PC-9 (cell line): ENCODE results near the gene ZNF700. TPM values are rescaled to one million over a fixed set of nuclear protein-coding genes. Genes with fewer than 3 reads are reported as not detected.

Experiments used
- BruUV-seq: library from RNA; stranded (reverse); fragments of 400-500 nt; replicated peaks from 2 replicates; lab custom pipeline; 2021; lab: Mats Ljungman, UMichigan
- CTCF ChIA-PET: fragments of 300-600 bp; sonication (Branson Sonifier 250); formaldehyde crosslinking; loops from one replicate; lab custom pipeline; 2022; ENCODE audit warnings: antibody characterized with exemption; lab: Charles Lee
- POLR2A ChIA-PET: fragments of 300-600 bp; sonication (Branson Sonifier 250); formaldehyde crosslinking; loops from one replicate; lab custom pipeline; 2022; ENCODE audit warnings: antibody characterized with exemption; ENCODE audit not compliant: unreplicated experiment; lab: Charles Lee
- DNase-seq, 2 experiments: peaks; one replicate each; pipeline versions ENCODE4 v3.0.0 to v3.0.0-alpha.2; 2015 to 2022; ENCODE audit warnings: mixed read lengths in 1 of 2
- H2AFZ ChIP-seq: fragments of 200-600 bp; sonication (generic); 2 replicates; pipeline ENCODE4 v1.8.1; 2017; ENCODE audit warnings: antibody characterized with exemption
- H3F3A ChIP-seq: fragments of 200-600 bp; sonication (generic); 2 replicates; pipeline ENCODE4 v1.8.1; 2017; ENCODE audit warnings: antibody characterized with exemption, mild to moderate bottlenecking, low read depth; ENCODE audit not compliant: insufficient read depth
- H3K27ac ChIP-seq: fragments of 200-600 bp; sonication (generic); 2 replicates; pipeline ENCODE4 v1.6.1; 2016; ENCODE audit warnings: mixed run types
- H3K27me3 ChIP-seq: fragments of 200-600 bp; sonication (generic); 2 replicates; pipeline ENCODE4 v1.6.1; 2016; ENCODE audit warnings: low read depth, mixed run types; ENCODE audit not compliant: insufficient read depth
- H3K36me3 ChIP-seq: fragments of 200-600 bp; sonication (generic); 2 replicates; pipeline ENCODE4 v1.6.1; 2016; ENCODE audit warnings: low read depth, mixed run types
- H3K4me1 ChIP-seq: fragments of 200-600 bp; sonication (generic); replicated peaks from 2 replicates; pipeline ENCODE4 v1.6.1; 2016; ENCODE audit warnings: mixed run types; ENCODE audit not compliant: insufficient read depth
- H3K4me2 ChIP-seq: fragments of 200-600 bp; sonication (generic); 2 replicates; pipeline ENCODE4 v1.6.1; 2017; ENCODE audit warnings: mixed run types
- H3K4me3 ChIP-seq: fragments of 200-600 bp; sonication (generic); 2 replicates; pipeline ENCODE4 v1.6.1; 2016; ENCODE audit warnings: mixed run types
- H3K79me2 ChIP-seq: fragments of 200-600 bp; sonication (generic); 2 replicates; pipeline ENCODE4 v1.6.1; 2017; ENCODE audit warnings: low read depth, mixed run types
- H3K9me2 ChIP-seq: fragments of 200-600 bp; sonication (generic); 2 replicates; pipeline ENCODE4 v1.8.1; 2017; ENCODE audit warnings: mild to moderate bottlenecking; ENCODE audit not compliant: insufficient read depth
- H3K9me3 ChIP-seq: fragments of 200-600 bp; sonication (generic); 2 replicates; pipeline ENCODE4 v1.8.1; 2016; ENCODE audit warnings: low read depth; ENCODE audit not compliant: insufficient read depth
- H4K20me1 ChIP-seq: fragments of 200-600 bp; sonication (generic); 2 replicates; pipeline ENCODE4 v1.8.1; 2017; ENCODE audit not compliant: insufficient read depth
- EZH2 ChIP-seq: fragments of 200-600 bp; sonication (generic); IDR thresholded peaks from 2 replicates; pipeline ENCODE4 v1.8.0; 2017; ENCODE audit warnings: antibody characterized with exemption, low read depth
- intact Hi-C: fragments of 100-400 bp; cut with micrococcal nuclease; formaldehyde crosslinking; loops from one replicate; pipeline ENCODE4 v1.10.0; 2022; ENCODE audit not compliant: unreplicated experiment
- total RNA-seq: library from RNA; stranded (reverse); gene quantifications from 2 replicates; pipeline ENCODE4 v1.2.3, GENCODE V29; 2021
- TF ChIP-seq, protein P1 (sequence below): fragments of 200-600 bp; sonication (generic); conservative IDR thresholded peaks from 2 replicates; pipeline ENCODE4 v1.6.1; 2017; ENCODE audit warnings: mixed run types, antibody characterized with exemption, mild to moderate bottlenecking, moderate library complexity

Gene ZNF700
- total RNA-seq, 1 experiment from 2014 or later: 7.6 TPM

DNA sequence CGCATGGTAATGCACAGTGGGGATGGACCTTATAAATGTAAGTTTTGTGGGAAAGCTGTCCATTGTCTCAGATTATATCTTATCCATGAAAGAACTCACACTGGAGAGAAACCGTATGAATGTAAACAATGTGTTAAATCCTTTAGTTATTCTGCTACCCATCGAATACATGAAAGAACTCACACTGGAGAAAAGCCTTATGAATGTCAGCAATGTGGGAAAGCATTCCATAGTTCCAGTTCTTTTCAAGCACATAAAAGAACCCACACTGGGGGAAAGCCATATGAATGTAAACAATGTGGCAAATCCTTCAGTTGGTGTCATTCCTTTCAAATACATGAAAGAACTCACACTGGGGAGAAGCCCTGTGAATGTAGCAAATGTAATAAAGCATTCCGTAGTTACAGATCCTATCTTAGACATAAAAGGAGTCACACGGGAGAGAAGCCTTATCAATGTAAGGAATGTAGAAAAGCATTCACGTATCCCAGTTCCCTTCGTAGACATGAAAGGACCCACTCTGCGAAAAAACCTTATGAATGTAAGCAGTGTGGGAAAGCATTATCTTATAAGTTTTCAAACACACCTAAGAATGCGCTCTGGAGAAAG, 53.7 kb downstream of the ZNF700 start:
- H3K27ac ChIP-seq: no peak overlapping the region
- BruUV-seq: no TSS peak
- peaks cover 31% of the 10 kb centered on the region; the same call in 1 of the 2 replicates for H3K9me3 ChIP-seq

DNA sequence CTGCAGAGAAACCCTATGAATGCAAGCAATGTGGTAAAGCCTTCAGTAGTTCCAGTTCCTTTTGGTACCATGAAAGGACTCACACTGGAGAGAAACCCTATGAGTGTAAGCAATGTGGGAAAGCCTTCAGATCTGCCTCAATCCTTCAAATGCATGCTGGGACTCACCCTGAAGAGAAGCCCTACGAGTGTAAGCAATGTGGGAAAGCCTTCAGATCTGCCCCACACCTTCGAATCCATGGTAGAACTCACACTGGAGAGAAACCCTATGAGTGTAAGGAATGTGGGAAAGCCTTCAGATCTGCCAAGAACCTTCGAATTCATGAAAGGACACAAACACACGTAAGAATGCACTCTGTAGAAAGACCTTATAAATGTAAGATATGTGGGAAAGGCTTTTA, 54.6 kb downstream of the ZNF700 start:
- no peak for DNase-seq
- ChIA-PET POLR2A (no interaction called here), CTCF (interaction anchor here (0.6 kb wide), 1 partner anchor 211 kb away, joined by 7 read pairs; no protein-coding TSS in a partner anchor)
- H3K27me3 ChIP-seq: no peaks in the 10 kb centered on the region
- no peaks in the 10 kb centered on the region for H3F3A ChIP-seq
- intact Hi-C loops: no loop called here
- no peaks in the 10 kb centered on the region for H4K20me1 ChIP-seq
- no peaks in the 10 kb centered on the region for H3K9me2 ChIP-seq
- H2AFZ ChIP-seq: no peak overlapping the region
- no peak overlapping the region for H3K27ac ChIP-seq
- H3K9me3 ChIP-seq: peaks cover 31% of the 10 kb centered on the region; the same call in 1 of the 2 replicates
- H3K4me1 ChIP-seq: no peaks in the 10 kb centered on the region
- H3K4me2 ChIP-seq: no peak overlapping the region
- H3K79me2 ChIP-seq: no peaks in the 10 kb centered on the region
- H3K36me3 ChIP-seq: no peaks in the 10 kb centered on the region
- BruUV-seq: no TSS peak
- TF ChIP-seq, protein P1, sequence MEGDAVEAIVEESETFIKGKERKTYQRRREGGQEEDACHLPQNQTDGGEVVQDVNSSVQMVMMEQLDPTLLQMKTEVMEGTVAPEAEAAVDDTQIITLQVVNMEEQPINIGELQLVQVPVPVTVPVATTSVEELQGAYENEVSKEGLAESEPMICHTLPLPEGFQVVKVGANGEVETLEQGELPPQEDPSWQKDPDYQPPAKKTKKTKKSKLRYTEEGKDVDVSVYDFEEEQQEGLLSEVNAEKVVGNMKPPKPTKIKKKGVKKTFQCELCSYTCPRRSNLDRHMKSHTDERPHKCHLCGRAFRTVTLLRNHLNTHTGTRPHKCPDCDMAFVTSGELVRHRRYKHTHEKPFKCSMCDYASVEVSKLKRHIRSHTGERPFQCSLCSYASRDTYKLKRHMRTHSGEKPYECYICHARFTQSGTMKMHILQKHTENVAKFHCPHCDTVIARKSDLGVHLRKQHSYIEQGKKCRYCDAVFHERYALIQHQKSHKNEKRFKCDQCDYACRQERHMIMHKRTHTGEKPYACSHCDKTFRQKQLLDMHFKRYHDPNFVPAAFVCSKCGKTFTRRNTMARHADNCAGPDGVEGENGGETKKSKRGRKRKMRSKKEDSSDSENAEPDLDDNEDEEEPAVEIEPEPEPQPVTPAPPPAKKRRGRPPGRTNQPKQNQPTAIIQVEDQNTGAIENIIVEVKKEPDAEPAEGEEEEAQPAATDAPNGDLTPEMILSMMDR: no peak
- TF ChIP-seq EZH2: no peak
- no peak overlapping the region for H3K4me3 ChIP-seq

More for the DNA sequence above, 53.7 kb downstream of the ZNF700 start:
- Histone ChIP-seq H3K9me2 (no peaks in the 10 kb centered on the region), H3K4me3 (no peak overlapping the region), H3K4me2 (no peak overlapping the region), H3F3A (no peaks in the 10 kb centered on the region), H3K36me3 (no peaks in the 10 kb centered on the region), H4K20me1 (no peaks in the 10 kb centered on the region), H3K4me1 (no peaks in the 10 kb centered on the region), H2AFZ (no peak overlapping the region), H3K27me3 (no peaks in the 10 kb centered on the region), H3K79me2 (no peaks in the 10 kb centered on the region)
- TF ChIP-seq, protein P1: no peak
- TF ChIP-seq EZH2: no peak
- no peak for DNase-seq
- POLR2A ChIA-PET: no interaction called here
- intact Hi-C loops: no loop called here
- CTCF ChIA-PET: no interaction called here

DNA sequence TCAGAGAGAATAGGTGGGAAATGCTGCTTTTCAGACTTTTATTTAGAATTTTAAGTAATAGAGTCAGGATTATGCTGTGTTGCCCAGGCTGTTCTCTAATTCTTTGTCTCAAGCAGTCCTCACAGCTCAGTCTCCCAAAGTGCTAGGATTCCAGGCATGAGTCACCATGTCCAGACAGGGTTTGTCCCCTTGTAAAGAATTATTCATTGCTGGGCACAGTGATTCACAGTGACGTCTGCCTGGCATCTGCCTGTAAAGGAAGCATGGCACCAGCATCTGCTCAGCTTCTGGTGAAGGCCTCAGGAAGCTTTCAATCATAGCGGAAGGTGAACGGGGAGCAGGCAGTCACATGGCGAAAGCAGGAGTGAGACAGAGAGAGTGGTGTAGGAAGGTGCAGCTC, 57.6 kb downstream of the ZNF700 start:
- CTCF ChIA-PET: interaction anchor here (0.6 kb wide), 1 partner anchor 386 kb away, joined by 20 read pairs; no protein-coding TSS in a partner anchor
- POLR2A ChIA-PET: no interaction called here
- intact Hi-C loops: no loop called here
- Histone ChIP-seq H3K4me1 (no peaks in the 10 kb centered on the region), H4K20me1 (no peaks in the 10 kb centered on the region), H3K79me2 (no peaks in the 10 kb centered on the region), H3K4me2 (no peak overlapping the region), H3K9me3 (peaks cover 31% of the 10 kb centered on the region; the same call in 1 of the 2 replicates), H2AFZ (no peak overlapping the region), H3K27ac (no peak overlapping the region), H3K9me2 (no peaks in the 10 kb centered on the region), H3K4me3 (no peak overlapping the region), H3K27me3 (peaks cover 8% of the 10 kb centered on the region; the same call in 1 of the 2 replicates), H3K36me3 (no peaks in the 10 kb centered on the region), H3F3A (no peaks in the 10 kb centered on the region)
- TF ChIP-seq, protein P1: no peak
- BruUV-seq: no TSS peak
- DNase-seq: no peak
